ENCODE measurements around the gene NHSL2. TPM values are rescaled to one million over a fixed set of nuclear protein-coding genes. Genes with fewer than 3 reads are reported as not detected.

Gene NHSL2
- total and polyA plus RNA-seq, 10 donors = 0.24 to 20.8 (median 10.1) TPM

GRCh38 chrX:72102126-72102525 is 191.5 kb downstream of the NHSL2 start:
- Histone ChIP-seq H3K27me3 (replicated peaks in 1 of 7) (peaks cover 0 to 27% (median 3%) of the 10 kb centered on the region in 7 donors), H3K27ac (peak overlapping the region in 5 of 8 donors; percentile 38 to 90 (median 84)), H3K4me1 (peaks cover 0 to 69% (median 18%) of the 10 kb centered on the region in 6 donors), H3K36me3 (no peaks in the 10 kb centered on the region), H3K4me3 (peak overlapping the region in 3 of 8 donors; percentile 22 to 62 (median 23)), H3K9me3 (no peaks in the 10 kb centered on the region)
- 51 to 75% (median 60%) methylated on average over 2 of the region's 2 CpGs; no CpG with 5 or more reads in 1 of the 5 donors for WGBS, 5 donors
- intact Hi-C loops (cut with DNase I; ENCODE audit: low total_unique reads) = no loop called here
- TF ChIP-seq POLR2AphosphoS5 (IDR thresholded peaks at IDR 0.05) (no peak), POLR2A (IDR thresholded peaks at IDR 0.05) (no peak), CTCF (IDR thresholded peaks at IDR 0.05 in 8 of 11, conservative IDR thresholded peaks at IDR 0.05 in 3 of 11) (no peak)
- no peak for DNase-seq

GRCh38 chrX:72102760-72103159 is 192.1 kb downstream of the NHSL2 start:
- H3K4me3 ChIP-seq = peak overlapping the region in 1 of 8 donors; percentile 62
- H3K9me3 ChIP-seq = no peaks in the 10 kb centered on the region
- peaks cover 0 to 63% (median 18%) of the 10 kb centered on the region in 6 donors for H3K4me1 ChIP-seq
- peaks cover 0 to 27% (median 3%) of the 10 kb centered on the region in 7 donors for H3K27me3 ChIP-seq (replicated peaks in 1 of 7)
- no peaks in the 10 kb centered on the region for H3K36me3 ChIP-seq
- TF ChIP-seq POLR2AphosphoS5 (IDR thresholded peaks at IDR 0.05) (no peak), POLR2A (IDR thresholded peaks at IDR 0.05) (no peak), CTCF (IDR thresholded peaks at IDR 0.05 in 8 of 11, conservative IDR thresholded peaks at IDR 0.05 in 3 of 11) (no peak)
- 64 to 74% (median 70%) methylated on average over 3 to 4 of the region's 4 CpGs for WGBS, 5 donors
- H3K27ac ChIP-seq = peak overlapping the region in 1 of 8 donors; percentile 90
- intact Hi-C loops (cut with DNase I; ENCODE audit: low total_unique reads) = no loop called here
- DNase-seq = no peak

- Histone ChIP-seq H3K4me1 (peaks cover 0 to 43% (median 13%) of the 10 kb centered on the region in 6 donors), H3K4me3 (peak overlapping the region in 1 of 8 donors; percentile 39), H3K27ac (peak overlapping the region in 7 of 8 donors; percentile 6 to 75 (median 61)), H3K36me3 (no peaks in the 10 kb centered on the region), H3K9me3 (no peaks in the 10 kb centered on the region), H3K27me3 (replicated peaks in 1 of 7) (peaks cover 0 to 32% (median 3%) of the 10 kb centered on the region in 7 donors)
- DNase-seq = no peak
- WGBS, 5 donors = 44 to 70% (median 65%) methylated on average over 6 of the region's 6 CpGs
- intact Hi-C loops (cut with DNase I; ENCODE audit: low total_unique reads) = no loop called here
- TF ChIP-seq POLR2A (IDR thresholded peaks at IDR 0.05) (no peak), CTCF (IDR thresholded peaks at IDR 0.05 in 8 of 11, conservative IDR thresholded peaks at IDR 0.05 in 3 of 11) (peak in 2 of 11 experiments; percentile 27 to 35), POLR2AphosphoS5 (IDR thresholded peaks at IDR 0.05) (no peak)
Observed at GRCh38 chrX:72105436-72105835, 194.8 kb downstream of the NHSL2 start.

GRCh38 chrX:72107320-72107719 is 196.7 kb downstream of the NHSL2 start:
- no peak for DNase-seq
- peak overlapping the region in 6 of 8 donors; percentile 9 to 87 (median 71) for H3K27ac ChIP-seq
- H3K9me3 ChIP-seq = no peaks in the 10 kb centered on the region
- peaks cover 0 to 35% (median 3%) of the 10 kb centered on the region in 7 donors for H3K27me3 ChIP-seq (replicated peaks in 1 of 7)
- H3K4me1 ChIP-seq = peaks cover 0 to 29% (median 0%) of the 10 kb centered on the region in 6 donors
- no peaks in the 10 kb centered on the region for H3K36me3 ChIP-seq
- WGBS, 5 donors = 56 to 80% (median 63%) methylated on average over 6 of the region's 6 CpGs
- intact Hi-C loops (cut with DNase I; ENCODE audit: low total_unique reads) = no loop called here
- TF ChIP-seq CTCF (IDR thresholded peaks at IDR 0.05 in 8 of 11, conservative IDR thresholded peaks at IDR 0.05 in 3 of 11) (no peak), POLR2AphosphoS5 (IDR thresholded peaks at IDR 0.05) (no peak), POLR2A (IDR thresholded peaks at IDR 0.05) (no peak)
- H3K4me3 ChIP-seq = peak overlapping the region in 1 of 8 donors; percentile 44

Measured in spleen (tissue), 11 donors.